HCT116 (cell line): Measurements from ENCODE around the gene DHH.

Experiments used
- CTCF ChIP-seq, 3 experiments: fragments of 200-600 bp in 1 of 3; sonication (generic) in 1 of 3; IDR thresholded peaks in 2 of 3; conservative IDR thresholded peaks in 1 of 3; 2 replicates each; pipeline ENCODE4 v1.5.1; 2012 to 2017; ENCODE audit warnings: low read depth in 2 of 3, low read length in 2 of 3, antibody characterized with exemption in 1 of 3, borderline replicate concordance in 1 of 3, control low read depth in 1 of 3, mild to moderate bottlenecking in 1 of 3, mixed read lengths in 1 of 3, mixed run types in 1 of 3, moderate library complexity in 1 of 3; ENCODE audit not compliant: insufficient read depth in 1 of 3
- EZH2 ChIP-seq: fragments of 200-600 bp; sonication (generic); IDR thresholded peaks from 2 replicates; pipeline ENCODE4 v1.6.1; 2017; ENCODE audit warnings: antibody characterized with exemption, mixed run types
- POLR2AphosphoS5 ChIP-seq: IDR thresholded peaks from 2 replicates; pipeline ENCODE4 v1.6.1; 2011; ENCODE audit warnings: mild to moderate bottlenecking, low read depth, low read length, moderate library complexity
- ZNF274 ChIP-seq: fragments of 200-500 bp; sonication (Bioruptor generic); IDR thresholded peaks from 2 replicates; pipeline ENCODE4 v1.6.1; 2014; ENCODE audit warnings: mild to moderate bottlenecking, low read depth, low read length, inconsistent platforms

- TF ChIP-seq ZNF274 (no peak), EZH2 (no peak), POLR2AphosphoS5 (no peak), CTCF (IDR thresholded peaks at IDR 0.05 in 2 of 3, conservative IDR thresholded peaks at IDR 0.05 in 1 of 3; ENCODE audit: borderline replicate concordance in 1 of 3, insufficient read depth in 1 of 3, low read depth in 2 of 3, low read length in 2 of 3) (no peak)
Observed at GRCh38 chr12:49131894-49132461, 37.4 kb upstream of the DHH start.
